AG08395 (cell line): ENCODE measurements around the gene STK32C.
"Not testable (repeated sequence)": the region's sequence is repeated elsewhere in the genome, so short reads cannot be mapped to it uniquely, and the experiment has no call there.

ENCODE experiments used
- DNase-seq: peaks from one replicate; pipeline ENCODE4 v3.0.0; 2012; ENCODE audit warnings: mixed read lengths, low spot score

STK32C gene

GRCh38 chr10:132230557-132231210, 77.1 kb downstream of the STK32C start:
- no peak for DNase-seq

GRCh38 chr10:132229834-132230556, 77.8 kb downstream of the STK32C start:
- DNase-seq, result no peak

- DNase-seq, result no peak
Observed at GRCh38 chr10:132229096-132229495, 78.7 kb downstream of the STK32C start.

- DNase-seq, result no peak
Observed at GRCh38 chr10:132228616-132229015, 79.1 kb downstream of the STK32C start.

- no peak for DNase-seq
Observed at GRCh38 chr10:132227851-132228390, 79.8 kb downstream of the STK32C start.

- DNase-seq, result no peak
Observed at GRCh38 chr10:132226586-132227405, 81.0 kb downstream of the STK32C start.

- DNase-seq, result no peak
Observed at GRCh38 chr10:132225849-132226205, 81.9 kb downstream of the STK32C start.

- DNase-seq, result no peak
Observed at GRCh38 chr10:132225073-132225848, 82.5 kb downstream of the STK32C start.

GRCh38 chr10:132224343-132225072, 83.2 kb downstream of the STK32C start:
- no peak for DNase-seq

GRCh38 chr10:132223611-132224342, 84.0 kb downstream of the STK32C start:
- no peak for DNase-seq

- peak; percentile 93 for DNase-seq
Observed at GRCh38 chr10:132223156-132223590, 84.6 kb downstream of the STK32C start.

GRCh38 chr10:132222726-132223125, 85.0 kb downstream of the STK32C start:
- no peak for DNase-seq

- DNase-seq, result not testable (repeated sequence)
Observed at GRCh38 chr10:132220996-132221395, 86.8 kb downstream of the STK32C start.

GRCh38 chr10:132220061-132220460, 87.7 kb downstream of the STK32C start:
- no peak for DNase-seq

- no peak for DNase-seq
Observed at GRCh38 chr10:132219486-132219885, 88.3 kb downstream of the STK32C start.

- DNase-seq, result not testable (repeated sequence)
Observed at GRCh38 chr10:132216441-132216840, 91.3 kb downstream of the STK32C start.

- DNase-seq, result no peak
Observed at GRCh38 chr10:132213917-132214316, 93.8 kb downstream of the STK32C start.

- DNase-seq, result no peak
Observed at GRCh38 chr10:132212816-132213215, 94.9 kb downstream of the STK32C start.

- no peak for DNase-seq
Observed at GRCh38 chr10:132211246-132211645, 96.5 kb downstream of the STK32C start.

- no peak for DNase-seq
Observed at GRCh38 chr10:132210766-132211165, 97.0 kb downstream of the STK32C start.
